ENCODE results near the gene ELMO1. TPM values are rescaled to one million over a fixed set of nuclear protein-coding genes. Genes with fewer than 3 reads are reported as not detected.
A peak's percentile ranks its signal among the peaks of the same experiment; 100 is the strongest.

Gene ELMO1
- total and polyA plus RNA-seq, 4 donors: 6.7 to 51.5 (median 14.8) TPM

- no peak for DNase-seq (ENCODE audit: low spot score)
- no peak overlapping the region for H3K4me3 ChIP-seq (ENCODE audit: low read depth in 1 of 3, low read length in 3 of 3)
- H3K36me3 ChIP-seq (ENCODE audit: control insufficient read depth in 4 of 4, insufficient read depth in 3 of 4, low read depth in 1 of 4, low read length in 3 of 4): peaks cover 0 to 12% (median 2%) of the 10 kb centered on the region in 4 donors
- no peak overlapping the region for H3K9ac ChIP-seq (ENCODE audit: low read depth in 1 of 2, low read length in 2 of 2)
- no peaks in the 10 kb centered on the region for H3K9me3 ChIP-seq (ENCODE audit: control insufficient read depth in 4 of 4, low read length in 3 of 4)
- H3K4me1 ChIP-seq (ENCODE audit: control insufficient read depth in 4 of 4, insufficient read depth in 4 of 4, low read length in 3 of 4): peaks cover 6 to 26% (median 21%) of the 10 kb centered on the region in 4 donors
- TF ChIP-seq RXRA (IDR thresholded peaks at IDR 0.05) (no peak), FOXA2 (IDR thresholded peaks at IDR 0.05) (no peak), HNF4A (conservative IDR thresholded peaks at IDR 0.05) (no peak), YY1 (IDR thresholded peaks at IDR 0.05) (no peak), HNF4G (IDR thresholded peaks at IDR 0.05) (no peak), GABPA (IDR thresholded peaks at IDR 0.05 in 1 of 2, conservative IDR thresholded peaks at IDR 0.05 in 1 of 2) (no peak), SP1 (IDR thresholded peaks at IDR 0.05) (no peak), FOXA1 (IDR thresholded peaks at IDR 0.05) (no peak), MAX (IDR thresholded peaks at IDR 0.05) (no peak), RAD21 (IDR thresholded peaks at IDR 0.05) (no peak), ZBTB33 (IDR thresholded peaks at IDR 0.05) (no peak)
- H3K27ac ChIP-seq (ENCODE audit: low read depth in 1 of 2, low read length in 2 of 2): no peak overlapping the region
- no peaks in the 10 kb centered on the region for H3K27me3 ChIP-seq (ENCODE audit: control insufficient read depth in 4 of 4, insufficient read depth in 4 of 4, low read length in 3 of 4)
- 94% methylated on average over 3 of the region's 3 CpGs for WGBS
Observed at GRCh38 chr7:37206192-37206591, 242.5 kb downstream of the ELMO1 start.

DNA sequence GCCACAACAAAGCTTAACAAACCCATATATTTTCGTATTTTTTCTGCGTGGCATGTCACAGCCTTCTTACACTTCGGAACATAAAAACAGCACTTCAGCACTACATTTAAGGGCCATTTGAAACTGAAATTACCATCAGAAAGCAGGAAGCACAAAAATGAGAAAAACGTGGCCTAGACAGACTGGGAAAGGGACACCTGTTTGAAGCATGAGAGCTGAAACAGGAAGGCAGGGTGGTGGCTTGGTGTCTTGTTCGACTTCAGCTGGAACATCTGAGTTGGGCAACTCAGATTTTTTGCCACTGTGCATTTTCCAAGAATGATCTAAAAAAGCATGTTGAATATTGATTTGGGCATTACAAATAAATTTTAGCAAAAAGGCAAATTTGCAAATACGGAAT, 243.2 kb downstream of the ELMO1 start:
- H3K27ac ChIP-seq (ENCODE audit: low read depth in 1 of 2, low read length in 2 of 2): peak overlapping the region in 1 of 2 donors; percentile 41
- no peaks in the 10 kb centered on the region for H3K9me3 ChIP-seq (ENCODE audit: control insufficient read depth in 4 of 4, low read length in 3 of 4)
- DNase-seq (ENCODE audit: low spot score): no peak
- peaks cover 0 to 9% (median 1%) of the 10 kb centered on the region in 4 donors for H3K36me3 ChIP-seq (ENCODE audit: control insufficient read depth in 4 of 4, insufficient read depth in 3 of 4, low read depth in 1 of 4, low read length in 3 of 4)
- peaks cover 6 to 28% (median 22%) of the 10 kb centered on the region in 4 donors for H3K4me1 ChIP-seq (ENCODE audit: control insufficient read depth in 4 of 4, insufficient read depth in 4 of 4, low read length in 3 of 4)
- no peak overlapping the region for H3K4me3 ChIP-seq (ENCODE audit: low read depth in 1 of 3, low read length in 3 of 3)
- WGBS: 73% methylated on average over 6 of the region's 6 CpGs
- H3K27me3 ChIP-seq (ENCODE audit: control insufficient read depth in 4 of 4, insufficient read depth in 4 of 4, low read length in 3 of 4): no peaks in the 10 kb centered on the region
- TF ChIP-seq REST (IDR thresholded peaks at IDR 0.05) (no peak), NR2F2 (IDR thresholded peaks at IDR 0.05) (no peak), SP1 (IDR thresholded peaks at IDR 0.05) (no peak), EGR1 (IDR thresholded peaks at IDR 0.05; ENCODE audit: low read depth in 2 of 2) (no peak), FOXA2 (IDR thresholded peaks at IDR 0.05) (no peak), RXRA (IDR thresholded peaks at IDR 0.05) (no peak), HNF4A (conservative IDR thresholded peaks at IDR 0.05) (no peak), RAD21 (IDR thresholded peaks at IDR 0.05) (no peak), GABPA (IDR thresholded peaks at IDR 0.05 in 1 of 2, conservative IDR thresholded peaks at IDR 0.05 in 1 of 2) (no peak), TAF1 (conservative IDR thresholded peaks at IDR 0.05) (no peak), ZBTB33 (IDR thresholded peaks at IDR 0.05) (no peak), FOXA1 (IDR thresholded peaks at IDR 0.05) (no peak), MAX (IDR thresholded peaks at IDR 0.05) (no peak), YY1 (IDR thresholded peaks at IDR 0.05) (no peak), JUND (IDR thresholded peaks at IDR 0.05) (no peak), HNF4G (IDR thresholded peaks at IDR 0.05) (no peak)
- TF ChIP-seq, protein P1, sequence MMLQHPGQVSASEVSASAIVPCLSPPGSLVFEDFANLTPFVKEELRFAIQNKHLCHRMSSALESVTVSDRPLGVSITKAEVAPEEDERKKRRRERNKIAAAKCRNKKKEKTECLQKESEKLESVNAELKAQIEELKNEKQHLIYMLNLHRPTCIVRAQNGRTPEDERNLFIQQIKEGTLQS (IDR thresholded peaks at IDR 0.05): no peak
- TF ChIP-seq, protein P2, sequence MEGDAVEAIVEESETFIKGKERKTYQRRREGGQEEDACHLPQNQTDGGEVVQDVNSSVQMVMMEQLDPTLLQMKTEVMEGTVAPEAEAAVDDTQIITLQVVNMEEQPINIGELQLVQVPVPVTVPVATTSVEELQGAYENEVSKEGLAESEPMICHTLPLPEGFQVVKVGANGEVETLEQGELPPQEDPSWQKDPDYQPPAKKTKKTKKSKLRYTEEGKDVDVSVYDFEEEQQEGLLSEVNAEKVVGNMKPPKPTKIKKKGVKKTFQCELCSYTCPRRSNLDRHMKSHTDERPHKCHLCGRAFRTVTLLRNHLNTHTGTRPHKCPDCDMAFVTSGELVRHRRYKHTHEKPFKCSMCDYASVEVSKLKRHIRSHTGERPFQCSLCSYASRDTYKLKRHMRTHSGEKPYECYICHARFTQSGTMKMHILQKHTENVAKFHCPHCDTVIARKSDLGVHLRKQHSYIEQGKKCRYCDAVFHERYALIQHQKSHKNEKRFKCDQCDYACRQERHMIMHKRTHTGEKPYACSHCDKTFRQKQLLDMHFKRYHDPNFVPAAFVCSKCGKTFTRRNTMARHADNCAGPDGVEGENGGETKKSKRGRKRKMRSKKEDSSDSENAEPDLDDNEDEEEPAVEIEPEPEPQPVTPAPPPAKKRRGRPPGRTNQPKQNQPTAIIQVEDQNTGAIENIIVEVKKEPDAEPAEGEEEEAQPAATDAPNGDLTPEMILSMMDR (IDR thresholded peaks at IDR 0.05; ENCODE audit: low read depth, low read length, missing input control): no peak
- H3K9ac ChIP-seq (ENCODE audit: low read depth in 1 of 2, low read length in 2 of 2): no peak overlapping the region

Data from liver (tissue), 9 donors.